GM19099 (cell line): Measurements from ENCODE around the gene MBP.

Source experiments
- POLR2A ChIP-seq: IDR thresholded peaks from 3 replicates; pipeline ENCODE4 v1.6.1; 2011; ENCODE audit warnings: low read depth; ENCODE audit not compliant: insufficient read length; ENCODE audit errors: extremely low read depth

Gene MBP

GRCh38 chr18:76953156-76953555 lies 179.4 kb downstream of the MBP start:
- TF ChIP-seq POLR2A = no peak

DNA sequence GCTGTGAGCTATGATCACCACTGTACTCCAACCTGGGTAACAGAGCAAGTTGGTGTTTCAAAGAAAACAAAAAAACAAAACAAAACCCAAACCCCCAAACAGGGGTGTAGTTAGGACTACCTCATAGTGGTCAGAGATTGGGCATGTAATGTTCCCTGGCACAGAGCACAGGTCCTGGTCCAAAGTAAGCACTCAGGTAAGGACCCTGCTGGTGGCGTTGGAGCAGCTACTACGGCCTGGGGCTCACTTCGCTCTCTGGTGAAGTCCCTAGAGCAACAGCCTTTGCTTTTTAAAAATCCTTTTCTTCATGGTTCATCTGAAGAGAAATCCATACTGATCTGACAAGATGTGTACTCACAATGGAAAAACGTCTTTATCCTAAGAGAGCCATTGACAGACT lies 179.8 kb downstream of the MBP start:
- no peak for TF ChIP-seq POLR2A

DNA sequence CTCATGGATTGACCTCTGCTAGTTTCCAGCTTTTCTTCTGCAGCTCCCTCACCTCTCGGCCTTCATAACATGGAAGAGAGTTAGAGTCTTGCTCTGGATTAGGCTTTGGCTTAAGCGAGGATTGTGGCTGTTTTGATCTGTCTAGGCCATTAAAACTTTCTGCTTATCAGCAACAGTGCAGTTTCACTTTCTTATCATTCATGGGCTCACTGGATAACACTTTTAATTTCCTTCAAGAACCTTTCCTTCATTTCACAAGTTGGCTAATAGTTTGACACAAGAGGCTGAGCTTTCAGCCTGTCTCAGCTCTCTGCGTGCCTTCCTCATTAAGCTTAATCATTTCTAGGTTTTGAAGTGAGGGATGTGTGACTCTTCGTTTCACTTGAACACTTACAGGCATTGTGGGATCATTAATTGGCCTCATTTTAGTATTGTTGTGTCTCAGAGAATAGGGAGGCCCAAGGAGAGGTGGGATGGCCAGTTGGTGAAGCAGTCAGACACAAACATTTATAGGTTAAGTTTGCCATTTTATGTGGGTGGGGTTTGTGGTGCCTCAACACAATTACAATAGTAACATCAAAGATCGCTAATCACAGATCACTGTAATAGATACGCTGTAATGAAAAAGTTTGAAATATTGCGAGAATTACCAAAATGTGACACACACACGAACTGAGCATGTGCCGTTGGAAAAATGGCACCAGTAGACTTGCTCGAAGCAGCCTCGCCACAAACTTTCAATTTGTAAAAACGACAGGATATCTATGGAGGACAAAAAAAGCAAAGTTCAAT lies 180.9 kb downstream of the MBP start:
- TF ChIP-seq POLR2A = no peak

DNA sequence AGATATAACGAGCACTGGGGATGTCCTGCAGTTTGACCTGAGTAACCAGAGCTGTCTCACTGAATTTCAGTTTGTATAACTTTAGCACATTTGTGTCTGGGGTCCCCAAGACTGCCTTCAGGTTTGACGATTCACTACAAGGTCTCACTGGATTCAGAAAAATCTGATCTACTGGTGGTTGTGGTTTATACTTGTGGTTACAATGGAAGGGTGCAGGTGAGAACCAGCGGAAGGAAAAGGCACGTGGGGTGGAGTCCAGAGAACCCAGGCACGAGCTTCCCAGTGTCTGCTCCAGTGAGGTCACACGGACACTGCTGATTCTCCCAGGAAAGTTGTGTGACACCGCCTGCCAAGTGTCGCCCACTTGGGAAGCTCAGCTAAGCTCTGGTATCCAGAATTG lies 184.2 kb downstream of the MBP start:
- no peak for TF ChIP-seq POLR2A

DNA sequence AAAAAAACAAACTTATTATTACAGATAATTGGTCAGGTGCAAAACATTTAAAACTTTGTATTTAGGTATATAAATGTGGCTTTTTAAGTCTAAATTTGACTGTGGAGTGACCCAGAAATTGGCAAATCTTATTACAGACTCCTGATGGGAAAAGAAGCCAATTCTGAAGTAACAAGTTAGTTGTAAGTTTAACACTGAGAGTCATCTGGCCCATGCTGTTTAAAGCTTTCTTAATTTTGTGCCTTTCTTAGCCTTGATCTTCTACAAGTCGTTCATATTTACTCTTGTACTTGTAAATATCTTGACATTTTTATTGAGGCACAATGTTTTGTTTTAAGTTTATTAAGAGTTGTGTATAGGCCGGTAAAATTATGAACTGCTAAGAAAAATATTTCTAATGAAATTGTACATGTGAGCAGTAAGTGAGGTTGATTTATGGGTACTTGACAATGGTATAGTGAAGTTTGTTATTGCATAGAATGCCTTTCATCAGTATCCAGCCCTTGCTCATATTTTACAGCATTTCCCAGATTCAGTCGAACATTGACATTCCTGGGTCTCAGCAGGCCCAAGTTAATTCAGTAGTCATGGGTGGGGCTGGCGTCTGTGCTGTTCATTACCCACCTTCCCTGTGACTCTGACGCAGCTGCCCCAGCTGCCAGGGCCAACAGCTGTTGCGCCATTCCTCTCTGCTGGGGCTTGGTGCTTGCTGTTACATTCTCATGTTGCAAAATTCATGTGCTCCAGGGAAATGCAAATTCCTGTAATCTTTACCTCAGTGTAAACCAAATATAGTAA lies 188.8 kb downstream of the MBP start:
- TF ChIP-seq POLR2A = no peak

- no peak for TF ChIP-seq POLR2A
Measured at GRCh38 chr18:76941284-76941683, 191.3 kb downstream of the MBP start.

DNA sequence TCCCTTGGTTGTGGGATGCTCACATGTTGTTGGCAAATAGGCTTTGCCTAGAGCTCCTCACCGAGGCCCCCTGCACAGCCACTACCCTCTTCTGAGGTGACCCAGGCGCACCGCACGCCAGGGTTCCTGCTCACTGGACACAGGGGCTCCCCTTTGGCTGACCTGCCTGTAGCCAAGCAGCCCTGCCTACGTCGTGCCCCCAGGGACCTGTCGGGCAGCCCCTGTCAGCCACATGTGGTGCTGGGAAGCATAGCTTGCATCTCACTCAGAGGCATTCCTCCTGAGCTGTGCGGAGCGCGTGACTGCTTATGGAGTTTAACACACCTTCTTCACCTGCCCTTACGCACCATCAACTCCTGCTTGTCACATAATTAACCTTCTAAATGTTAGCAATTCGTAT lies 194.0 kb downstream of the MBP start:
- no peak for TF ChIP-seq POLR2A

DNA sequence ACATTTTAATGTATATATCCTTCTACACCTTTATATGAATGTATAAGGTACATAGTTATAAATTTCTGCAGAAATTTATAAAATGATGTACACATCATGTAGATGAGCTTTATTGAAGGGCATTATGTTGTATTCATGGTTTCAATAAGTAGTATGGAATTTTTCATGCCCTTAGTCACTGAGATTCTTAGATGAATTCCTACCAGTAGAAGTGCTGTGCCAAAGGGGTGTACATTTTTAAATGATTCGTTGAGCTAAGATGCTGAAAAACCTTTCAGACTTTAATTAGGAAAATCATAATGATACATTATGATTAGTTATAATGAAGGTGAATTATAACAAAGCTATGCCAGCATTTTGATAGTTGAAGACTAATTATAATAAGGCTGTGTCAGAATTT lies 195.0 kb downstream of the MBP start:
- TF ChIP-seq POLR2A = no peak

- no peak for TF ChIP-seq POLR2A
Measured at GRCh38 chr18:76936877-76937276, 195.7 kb downstream of the MBP start.

DNA sequence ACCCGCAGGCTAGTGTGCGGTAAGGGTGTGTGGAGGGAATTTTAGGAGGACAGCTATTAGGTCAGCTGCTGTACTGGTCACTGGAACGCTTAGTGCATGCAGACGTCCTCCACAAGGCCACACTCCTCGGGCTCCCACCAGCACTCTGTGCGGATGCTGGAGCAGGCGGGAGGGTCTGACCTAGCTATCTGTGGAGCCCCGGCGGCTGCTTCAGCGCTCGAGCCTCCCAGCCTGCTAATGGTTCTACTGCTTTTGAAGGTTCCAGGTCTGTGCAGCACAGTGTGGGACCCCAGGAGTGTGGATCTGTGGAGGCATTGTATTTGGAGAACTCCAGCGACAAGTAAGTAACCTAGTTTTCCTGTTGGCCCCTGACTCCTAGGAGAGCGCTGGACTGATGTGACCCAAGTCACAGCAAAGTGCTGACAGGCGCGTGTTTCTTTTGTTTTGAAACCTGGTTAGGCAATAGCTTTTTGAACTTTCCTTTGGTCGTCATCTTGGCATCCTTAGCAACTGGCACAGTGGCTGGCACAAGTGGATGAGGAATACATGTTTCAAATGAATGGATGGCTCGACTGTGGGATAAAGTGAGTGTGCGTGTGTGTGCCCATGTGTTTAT lies 196.8 kb downstream of the MBP start:
- no peak for TF ChIP-seq POLR2A

GRCh38 chr18:76932026-76932819 lies 200.4 kb downstream of the MBP start:
- TF ChIP-seq POLR2A = no peak

- TF ChIP-seq POLR2A = no peak
Measured at GRCh38 chr18:76931171-76931570, 201.4 kb downstream of the MBP start.
